ENCODE measurements around the gene MTX1. TPM values are rescaled to one million over a fixed set of nuclear protein-coding genes. Genes with fewer than 3 reads are reported as not detected.
A peak's percentile ranks its signal among the peaks of the same experiment; 100 is the strongest.

Gene MTX1
- total RNA-seq, 1 donor from 2014 or later: 28.4 TPM

- ATAC-seq (no peak), DNase-seq (peak; percentile 68)
- peak overlapping the region; percentile 67 for H3K4me3 ChIP-seq
- H3K27me3 ChIP-seq: no peaks in the 10 kb centered on the region
- H3K36me3 ChIP-seq: peaks cover 19% of the 10 kb centered on the region
- intact Hi-C loops (cut with DNase I): no loop called here
- no peak for TF ChIP-seq CTCF (IDR thresholded peaks at IDR 0.05)
- H3K27ac ChIP-seq: no peak overlapping the region
- peaks cover 19% of the 10 kb centered on the region for H3K4me1 ChIP-seq
- no peaks in the 10 kb centered on the region for H3K9me3 ChIP-seq
Observed at GRCh38 chr1:155174324-155175280, 33.9 kb upstream of the MTX1 start.

GRCh38 chr1:155175281-155175926 is 33.1 kb upstream of the MTX1 start:
- ATAC-seq (no peak), DNase-seq (peak; percentile 68)
- TF ChIP-seq CTCF (IDR thresholded peaks at IDR 0.05): no peak
- intact Hi-C loops (cut with DNase I): no loop called here
- Histone ChIP-seq H3K4me1 (peaks cover 19% of the 10 kb centered on the region), H3K4me3 (no peak overlapping the region), H3K27me3 (no peaks in the 10 kb centered on the region), H3K27ac (no peak overlapping the region), H3K36me3 (peaks cover 11% of the 10 kb centered on the region), H3K9me3 (no peaks in the 10 kb centered on the region)

- TF ChIP-seq CTCF (IDR thresholded peaks at IDR 0.05): no peak
- Histone ChIP-seq H3K4me3 (no peak overlapping the region), H3K4me1 (peaks cover 19% of the 10 kb centered on the region), H3K36me3 (peaks cover 5% of the 10 kb centered on the region), H3K27me3 (no peaks in the 10 kb centered on the region), H3K27ac (no peak overlapping the region), H3K9me3 (no peaks in the 10 kb centered on the region)
- ATAC-seq (no peak), DNase-seq (peak; percentile 77)
- intact Hi-C loops (cut with DNase I): no loop called here
Observed at GRCh38 chr1:155175927-155176371, 32.5 kb upstream of the MTX1 start.

GRCh38 chr1:155176544-155177071 is 31.9 kb upstream of the MTX1 start:
- TF ChIP-seq CTCF (IDR thresholded peaks at IDR 0.05): peak; percentile 97
- H3K36me3 ChIP-seq: no peaks in the 10 kb centered on the region
- ATAC-seq (peak; percentile 75), DNase-seq (peak; percentile 89)
- no peaks in the 10 kb centered on the region for H3K27me3 ChIP-seq
- no peaks in the 10 kb centered on the region for H3K9me3 ChIP-seq
- intact Hi-C loops (cut with DNase I): no loop called here
- H3K27ac ChIP-seq: peak overlapping the region; percentile 27
- no peak overlapping the region for H3K4me3 ChIP-seq
- peaks cover 19% of the 10 kb centered on the region for H3K4me1 ChIP-seq

GRCh38 chr1:155177192-155177917 is 31.1 kb upstream of the MTX1 start:
- H3K36me3 ChIP-seq: no peaks in the 10 kb centered on the region
- H3K9me3 ChIP-seq: no peaks in the 10 kb centered on the region
- DNase-seq (peak; percentile 83), ATAC-seq (peak; percentile 49)
- intact Hi-C loops (cut with DNase I): no loop called here
- no peak for TF ChIP-seq CTCF (IDR thresholded peaks at IDR 0.05)
- H3K4me1 ChIP-seq: peaks cover 14% of the 10 kb centered on the region
- no peak overlapping the region for H3K4me3 ChIP-seq
- H3K27ac ChIP-seq: peak overlapping the region; percentile 27
- no peaks in the 10 kb centered on the region for H3K27me3 ChIP-seq

Data from upper lobe of right lung (tissue), 1 donor.